Erythroblast (primary cell): ENCODE results near the gene NTRK2.

Source experiments
- GATA1 ChIP-seq: IDR thresholded peaks from 2 replicates; pipeline ENCODE4 v1.6.1; 2011; ENCODE audit warnings: low read depth, mild to moderate bottlenecking, control low read depth, low read length, moderate library complexity
- POLR2A ChIP-seq: IDR thresholded peaks from 2 replicates; pipeline ENCODE4 v1.6.1; 2011; ENCODE audit warnings: mild to moderate bottlenecking, low read length

- TF ChIP-seq POLR2A (no peak), GATA1 (no peak)
Observed at GRCh38 chr9:84718476-84718875, 48.9 kb downstream of the NTRK2 start.
